ENCODE results near the gene RAB26.

- no peak for TF ChIP-seq GATA2 (IDR thresholded peaks at IDR 0.05; ENCODE audit: low read depth, low read length)
- no peak for TF ChIP-seq GATA3 (IDR thresholded peaks at IDR 0.05; ENCODE audit: low read depth, low read length)
Observed at GRCh38 chr16:2165861-2166260, 17.4 kb downstream of the RAB26 start.

Measured in SH-SY5Y (cell line).